ENCODE data around the gene LMBRD2. TPM values are rescaled to one million over a fixed set of nuclear protein-coding genes. Genes with fewer than 3 reads are reported as not detected.

Gene LMBRD2
- total and polyA plus RNA-seq, 2 donors (not counting 3 experiments of a cell fraction or from before 2014, with no cell fraction given): 1.2 to 5.2 TPM

- no TSS peak for BruUV-seq (replicated peaks)
- H3K9me3 ChIP-seq (replicated peaks; ENCODE audit: control insufficient read depth, insufficient read depth, low read length): no peaks in the 10 kb centered on the region
- no peaks in the 10 kb centered on the region for H3K27me3 ChIP-seq (ENCODE audit: control insufficient read depth in 2 of 2, insufficient read depth in 2 of 2, low read length in 2 of 2)
- H3K9ac ChIP-seq (replicated peaks; ENCODE audit: extremely low read depth, insufficient read depth, low read length): no peak overlapping the region
- dilution Hi-C loops (cut with MboI; ENCODE audit: extremely low pct_ligation_motif_present, low sequenced_read_pairs) (no loop called here), intact Hi-C loops (cut with micrococcal nuclease) (no loop called here)
- H3K4me1 ChIP-seq (ENCODE audit: control insufficient read depth, extremely low read depth, insufficient read depth, low read length): peaks cover 14% of the 10 kb centered on the region
- H3K4me3 ChIP-seq (replicated peaks in 1 of 3; ENCODE audit: insufficient read depth in 1 of 3, low read depth in 1 of 3, low read length in 3 of 3): no peak overlapping the region
- H2AFZ ChIP-seq (ENCODE audit: low read depth, low read length): no peak overlapping the region
- H3K27ac ChIP-seq (ENCODE audit: insufficient read depth, low read depth, low read length): no peak overlapping the region
- H4K20me1 ChIP-seq (replicated peaks; ENCODE audit: control insufficient read depth, extremely low read depth, insufficient read depth, low read length): no peaks in the 10 kb centered on the region
- peaks cover 26% of the 10 kb centered on the region for H3K79me2 ChIP-seq (ENCODE audit: control insufficient read depth, insufficient read depth, low read length)
- no peak for DNase-seq (ENCODE audit: low read depth, low spot score)
- no peaks in the 10 kb centered on the region for H3K9me1 ChIP-seq (replicated peaks; ENCODE audit: control insufficient read depth, extremely low read depth, insufficient read depth, low read length)
- no peak for FAIRE-seq
- no peak overlapping the region for H3K4me2 ChIP-seq (ENCODE audit: insufficient read depth, low read length)
- TF ChIP-seq CTCF (IDR thresholded peaks at IDR 0.05; ENCODE audit: extremely low read depth in 1 of 2, insufficient read depth in 1 of 2, low read depth in 1 of 2, low read length in 2 of 2) (no peak), POLR2AphosphoS5 (IDR thresholded peaks at IDR 0.05; ENCODE audit: insufficient read depth, low read depth, low read length) (no peak), JUN (IDR thresholded peaks at IDR 0.05; ENCODE audit: borderline replicate concordance, insufficient read depth, insufficient read length, low read depth) (no peak), MYC (IDR thresholded peaks at IDR 0.05; ENCODE audit: low read depth, low read length) (no peak), FOS (IDR thresholded peaks at IDR 0.05; ENCODE audit: borderline replicate concordance, insufficient read depth, low read length) (no peak), POLR2A (IDR thresholded peaks at IDR 0.05; ENCODE audit: low read depth, low read length) (no peak), EZH2 (IDR thresholded peaks at IDR 0.05; ENCODE audit: borderline replicate concordance, low read depth, low read length, severe bottlenecking) (no peak), GATA2 (IDR thresholded peaks at IDR 0.05; ENCODE audit: insufficient read depth, insufficient read length, low read depth, low read length) (no peak), MAX (IDR thresholded peaks at IDR 0.05; ENCODE audit: insufficient read depth, insufficient read length) (no peak)
- H3K36me3 ChIP-seq (ENCODE audit: control insufficient read depth in 2 of 2, extremely low read depth in 1 of 2, insufficient read depth in 2 of 2, low read length in 2 of 2): peaks cover 0 to 2% of the 10 kb centered on the region in 2 experiments
- POLR2A ChIA-PET: no interaction called here
- CTCF ChIA-PET: interaction anchor here (1.4 kb wide), 1 partner anchor 11 kb away, joined by 3 read pairs; no protein-coding TSS in a partner anchor
These were observed 4.5 kb upstream of the LMBRD2 start for GRCh38 chr5:36156121-36156601.

Measured in endothelial cell of umbilical vein (primary cell).